HCT116 (cell line): ENCODE measurements around the gene SNRPA1. TPM values are rescaled to one million over a fixed set of nuclear protein-coding genes. Genes with fewer than 3 reads are reported as not detected.

Experiments used
- ATAC-seq: fragments of 200-7000 bp; cut with Tn5 transposase; 2 replicates; pipeline ENCODE4 v1.9.1; 2020; ENCODE audit warnings: mild to moderate bottlenecking, moderate library complexity
- BruUV-seq: library from RNA; stranded (reverse); fragments of 400-500 nt; replicated peaks from 2 replicates; lab custom pipeline; 2021; lab: Mats Ljungman, UMichigan
- CTCF ChIA-PET: fragments of 300-600 bp; sonication (Branson Sonifier 250); formaldehyde crosslinking; loops from one replicate; lab custom pipeline; 2021; ENCODE audit warnings: antibody characterized with exemption; lab: Charles Lee
- POLR2A ChIA-PET: fragments of 300-600, 350-600 bp; sonication (Branson Sonifier 250); formaldehyde crosslinking; loops from one replicate; lab custom pipeline; 2021; ENCODE audit warnings: antibody characterized with exemption; lab: Charles Lee
- RAD21 ChIA-PET, 2 experiments: fragments of 300-600 bp; sonication (Branson Sonifier 250); formaldehyde crosslinking; loops; one replicate each; lab custom pipeline; 2023; ENCODE audit warnings: low total read pairs in 2 of 2; ENCODE audit not compliant: uncharacterized antibody in 2 of 2, unreplicated experiment in 2 of 2, low non-redundant PET in 1 of 2; lab: Charles Lee
- DNase-seq: peaks from one replicate; pipeline ENCODE4 v3.0.0-alpha.2; 2010; ENCODE audit warnings: low read depth, low spot score
- H2AFZ ChIP-seq: fragments of 200-600 bp; shearing (Covaris generic), sonication (generic); 2 replicates; pipeline ENCODE4 v1.6.1; 2017; ENCODE audit warnings: low read depth, mixed run types, mixed read lengths, antibody characterized with exemption, low read length; ENCODE audit not compliant: poor library complexity, severe bottlenecking
- H3K27ac ChIP-seq: 2 replicates; pipeline ENCODE4 v1.5.1; 2012; ENCODE audit warnings: low read depth, low read length
- H3K27me3 ChIP-seq: fragments of 200-600 bp; sonication (generic); 2 replicates; pipeline ENCODE4 v1.6.1; 2016; ENCODE audit warnings: mixed run types, low read length, mixed read lengths; ENCODE audit not compliant: insufficient read depth
- H3K36me3 ChIP-seq, 2 experiments: fragments of 200-500 bp in 1 of 2; fragments of 200-600 bp in 1 of 2; sonication (Bioruptor generic) in 1 of 2; sonication (generic) in 1 of 2; 2 replicates each; pipeline versions ENCODE4 v1.5.1 to v1.6.1; 2014 to 2016; ENCODE audit warnings: low read length in 2 of 2, inconsistent platforms in 1 of 2, mixed read lengths in 1 of 2, mixed run types in 1 of 2; ENCODE audit not compliant: insufficient read depth in 2 of 2, control insufficient read depth in 1 of 2
- H3K4me1 ChIP-seq, 2 experiments: fragments of 200-600 bp in 1 of 2; sonication (generic) in 1 of 2; 2 replicates each; pipeline versions ENCODE4 v1.5.1 to v1.6.1; 2012 to 2017; ENCODE audit warnings: low read length in 2 of 2, inconsistent platforms in 1 of 2, mild to moderate bottlenecking in 1 of 2, mixed read lengths in 1 of 2, mixed run types in 1 of 2, moderate library complexity in 1 of 2; ENCODE audit not compliant: insufficient read depth in 2 of 2, control insufficient read depth in 1 of 2
- H3K4me2 ChIP-seq: fragments of 200-600 bp; sonication (generic); 2 replicates; pipeline ENCODE4 v1.6.1; 2017; ENCODE audit warnings: mixed run types, low read length, mixed read lengths
- H3K4me3 ChIP-seq, 2 experiments: fragments of 200-600 bp in 1 of 2; sonication (generic) in 1 of 2; replicated peaks in 1 of 2; 2 replicates each; pipeline ENCODE4 v1.5.1; 2011 to 2016; ENCODE audit warnings: low read length in 2 of 2, control low read depth in 1 of 2, low read depth in 1 of 2, mild to moderate bottlenecking in 1 of 2, mixed read lengths in 1 of 2, mixed run types in 1 of 2
- H3K79me2 ChIP-seq: fragments of 200-600 bp; sonication (generic); 2 replicates; pipeline ENCODE4 v1.6.1; 2017; ENCODE audit warnings: mild to moderate bottlenecking, mixed run types, low read length, moderate library complexity, mixed read lengths; ENCODE audit not compliant: insufficient read depth
- H3K9ac ChIP-seq: fragments of 200-600 bp; sonication (generic); 2 replicates; pipeline ENCODE4 v1.6.1; 2016; ENCODE audit warnings: low read length, mixed read lengths
- H3K9me2 ChIP-seq: fragments of 200-600 bp; sonication (generic), shearing (Covaris generic); 2 replicates; pipeline ENCODE4 v1.6.1; 2017; ENCODE audit warnings: mixed run types, mild to moderate bottlenecking, moderate library complexity; ENCODE audit not compliant: insufficient read depth
- H3K9me3 ChIP-seq, 2 experiments: fragments of 200-500 bp in 1 of 2; fragments of 200-600 bp in 1 of 2; sonication (Bioruptor generic) in 1 of 2; sonication (generic) in 1 of 2; 2 replicates each; pipeline ENCODE4 v1.6.1; 2014 to 2017; ENCODE audit warnings: low read length in 2 of 2, mixed read lengths in 2 of 2, inconsistent platforms in 1 of 2, low read depth in 1 of 2, mild to moderate bottlenecking in 1 of 2, mixed run types in 1 of 2, moderate library complexity in 1 of 2; ENCODE audit not compliant: control insufficient read depth in 1 of 2, insufficient read depth in 1 of 2
- H4K20me1 ChIP-seq: fragments of 200-600 bp; sonication (generic), shearing (Covaris generic); 2 replicates; pipeline ENCODE4 v1.6.1; 2017; ENCODE audit warnings: mixed run types, mild to moderate bottlenecking, moderate library complexity; ENCODE audit not compliant: insufficient read depth
- ATF3 ChIP-seq: IDR thresholded peaks from 2 replicates; pipeline ENCODE4 v1.6.1; 2012
- CBX3 ChIP-seq: IDR thresholded peaks from 2 replicates; pipeline ENCODE4 v1.6.1; 2012; ENCODE audit warnings: low read depth
- CEBPB ChIP-seq: IDR thresholded peaks from 2 replicates; pipeline ENCODE4 v1.6.1; 2012; ENCODE audit warnings: low read depth
- CTCF ChIP-seq, 3 experiments: fragments of 200-600 bp in 1 of 3; sonication (generic) in 1 of 3; IDR thresholded peaks in 2 of 3; conservative IDR thresholded peaks in 1 of 3; 2 replicates each; pipeline ENCODE4 v1.5.1; 2012 to 2017; ENCODE audit warnings: low read depth in 2 of 3, low read length in 2 of 3, antibody characterized with exemption in 1 of 3, borderline replicate concordance in 1 of 3, control low read depth in 1 of 3, mild to moderate bottlenecking in 1 of 3, mixed read lengths in 1 of 3, mixed run types in 1 of 3, moderate library complexity in 1 of 3; ENCODE audit not compliant: insufficient read depth in 1 of 3
- EZH2 ChIP-seq: fragments of 200-600 bp; sonication (generic); IDR thresholded peaks from 2 replicates; pipeline ENCODE4 v1.6.1; 2017; ENCODE audit warnings: antibody characterized with exemption, mixed run types
- JUND ChIP-seq: IDR thresholded peaks from 2 replicates; pipeline ENCODE4 v1.6.1; 2012
- MAX ChIP-seq: IDR thresholded peaks from 2 replicates; pipeline ENCODE4 v1.6.1; 2012
- SP1 ChIP-seq: IDR thresholded peaks from 2 replicates; pipeline ENCODE4 v1.6.1; 2012; ENCODE audit warnings: low read depth
- SRF ChIP-seq: IDR thresholded peaks from 2 replicates; pipeline ENCODE4 v1.6.1; 2012; ENCODE audit warnings: low read depth
- TCF7L2 ChIP-seq: IDR thresholded peaks from 2 replicates; pipeline ENCODE4 v1.7.0; 2011; ENCODE audit warnings: borderline replicate concordance, inconsistent platforms; ENCODE audit not compliant: insufficient read depth, insufficient read length; ENCODE audit errors: extremely low read depth
- ZFX ChIP-seq: fragments of 450-650 bp; IDR thresholded peaks from 2 replicates; pipeline ENCODE4 v1.6.1; 2017
- ZNF274 ChIP-seq: fragments of 200-500 bp; sonication (Bioruptor generic); IDR thresholded peaks from 2 replicates; pipeline ENCODE4 v1.6.1; 2014; ENCODE audit warnings: mild to moderate bottlenecking, low read depth, low read length, inconsistent platforms
- intact Hi-C: fragments of 100-400 bp; cut with micrococcal nuclease; formaldehyde crosslinking; loops from 2 replicates; pipeline ENCODE4 v1.10.0; 2022
- total RNA-seq: library from RNA; stranded (reverse); gene quantifications from one replicate; pipeline ENCODE4 v1.2.1, GENCODE V29; 2021; ENCODE audit not compliant: unreplicated experiment

The SNRPA1 gene
- total RNA-seq, 1 experiment from 2014 or later, result 104 TPM

GRCh38 chr15:101240358-101240757 is 54.7 kb downstream of the SNRPA1 start (continued):
- TF ChIP-seq CTCF (IDR thresholded peaks at IDR 0.05 in 2 of 3, conservative IDR thresholded peaks at IDR 0.05 in 1 of 3; ENCODE audit: borderline replicate concordance in 1 of 3, insufficient read depth in 1 of 3, low read depth in 2 of 3, low read length in 2 of 3) (no peak), ATF3 (no peak), JUND (no peak)

DNA sequence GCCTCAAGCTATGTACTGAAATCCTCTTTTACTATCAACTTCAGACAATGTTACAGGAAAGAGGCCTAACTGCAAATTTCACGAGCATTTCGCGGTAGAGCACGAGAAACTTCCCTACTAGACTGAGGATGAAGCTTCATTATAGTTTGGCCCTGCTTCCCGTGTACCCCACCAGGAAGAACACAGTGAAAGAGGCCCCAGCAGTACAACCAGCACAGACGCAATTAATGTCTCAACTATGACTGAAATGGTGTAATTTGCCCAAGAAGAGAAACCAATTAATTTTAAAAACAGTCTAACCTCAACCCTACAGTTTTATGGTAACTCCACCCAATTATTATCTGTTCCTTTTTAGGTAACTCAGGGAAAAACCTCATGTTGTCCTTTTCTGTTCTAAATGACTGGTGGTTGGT is 55.3 kb downstream of the SNRPA1 start:
- CTCF ChIA-PET, result no interaction called here
- no peak overlapping the region for H2AFZ ChIP-seq
- H3K9me2 ChIP-seq, result no peaks in the 10 kb centered on the region; the same call in 1 of the 2 replicates
- peaks cover 8% of the 10 kb centered on the region in 2 experiments; a peak in 2 of 4 replicates for H3K36me3 ChIP-seq
- POLR2A ChIA-PET, result no interaction called here
- no peak overlapping the region for H3K9ac ChIP-seq
- no peak overlapping the region for H3K4me2 ChIP-seq
- peaks cover 96% of the 10 kb centered on the region for H3K79me2 ChIP-seq
- no peaks in the 10 kb centered on the region for H3K9me3 ChIP-seq
- H3K27me3 ChIP-seq, result no peaks in the 10 kb centered on the region
- BruUV-seq, result no TSS peak
- no peak for DNase-seq
- H3K27ac ChIP-seq, result no peak overlapping the region
- intact Hi-C loops, result no loop called here
- H3K4me3 ChIP-seq, result no peak overlapping the region
- TF ChIP-seq MAX (no peak), CEBPB (no peak), ZNF274 (no peak), SRF (no peak), CTCF (IDR thresholded peaks at IDR 0.05 in 2 of 3, conservative IDR thresholded peaks at IDR 0.05 in 1 of 3; ENCODE audit: borderline replicate concordance in 1 of 3, insufficient read depth in 1 of 3, low read depth in 2 of 3, low read length in 2 of 3) (no peak), TCF7L2 (no peak), EZH2 (no peak), ZFX (no peak), CBX3 (no peak), SP1 (no peak)
- TF ChIP-seq, all 23 proteins: peak for 0
- peaks cover 8% of the 10 kb centered on the region; the same call in 1 of the 2 replicates for H4K20me1 ChIP-seq
- RAD21 ChIA-PET, result no interaction called here
- H3K4me1 ChIP-seq, result no peaks in the 10 kb centered on the region
- no peak for ATAC-seq
